Testis (tissue), 2 donors: ENCODE data around the gene PTPRG.

Experiments
- POLR2A ChIP-seq: fragments of 450-650 bp; IDR thresholded peaks from one replicate; pipeline ENCODE4 v1.6.1; 2017; ENCODE audit warnings: antibody characterized with exemption, mild to moderate bottlenecking, moderate library complexity
- TF ChIP-seq, protein P1 (sequence below), 3 experiments: fragments of 450-650 bp in 2 of 3; fragments of 200-600 bp in 1 of 3; sonication (generic) in 1 of 3; IDR thresholded peaks; one replicate each; pipeline ENCODE4 v1.5.1; 2016 to 2019; ENCODE audit warnings: antibody characterized with exemption in 3 of 3, mild to moderate bottlenecking in 2 of 3, moderate library complexity in 1 of 3

DNA sequence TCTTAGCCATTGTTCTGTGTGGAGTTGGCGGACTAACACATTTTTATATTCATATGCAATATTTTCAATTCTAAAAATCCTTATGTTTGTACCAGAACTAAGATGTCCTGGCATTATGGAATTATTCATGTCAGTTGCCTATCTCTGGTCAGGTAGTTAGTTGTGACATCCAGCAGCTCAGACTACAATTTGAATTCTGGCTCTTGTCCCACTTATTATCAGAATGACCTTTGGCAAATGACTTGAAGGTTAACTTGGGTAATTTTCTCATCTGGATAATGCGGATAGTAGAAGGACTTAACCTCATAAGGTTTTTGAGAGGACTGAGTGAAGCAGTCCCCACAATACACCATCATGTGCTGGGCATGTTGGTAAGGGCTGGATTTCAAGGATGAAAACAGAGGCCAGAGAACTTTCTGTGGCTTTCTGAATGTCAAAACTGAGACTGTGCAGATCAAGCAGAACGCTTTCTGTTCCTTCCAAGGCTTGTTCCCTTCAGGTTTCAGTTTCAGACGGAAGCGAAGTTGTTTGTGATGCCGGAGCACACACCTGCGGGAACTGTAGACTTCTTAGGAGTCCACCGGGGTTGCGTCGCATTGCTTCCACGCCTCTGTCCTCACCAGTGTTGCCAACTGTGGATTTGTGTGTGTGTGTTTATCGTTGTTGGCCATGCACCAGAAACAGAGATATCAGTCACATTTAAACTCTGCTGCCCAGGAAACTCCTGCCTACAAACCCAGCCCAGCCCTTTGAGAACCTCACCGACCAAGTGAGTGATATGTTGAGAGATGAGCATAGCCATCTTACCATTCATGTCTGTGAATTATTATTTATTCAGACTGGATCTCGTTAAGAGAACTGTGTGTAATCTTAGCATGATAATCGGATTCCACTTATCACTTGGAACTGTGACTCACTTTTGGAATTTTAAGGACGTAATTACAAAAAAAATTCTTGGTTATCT lies 76.0 kb downstream of the PTPRG start:
- TF ChIP-seq, protein P1, sequence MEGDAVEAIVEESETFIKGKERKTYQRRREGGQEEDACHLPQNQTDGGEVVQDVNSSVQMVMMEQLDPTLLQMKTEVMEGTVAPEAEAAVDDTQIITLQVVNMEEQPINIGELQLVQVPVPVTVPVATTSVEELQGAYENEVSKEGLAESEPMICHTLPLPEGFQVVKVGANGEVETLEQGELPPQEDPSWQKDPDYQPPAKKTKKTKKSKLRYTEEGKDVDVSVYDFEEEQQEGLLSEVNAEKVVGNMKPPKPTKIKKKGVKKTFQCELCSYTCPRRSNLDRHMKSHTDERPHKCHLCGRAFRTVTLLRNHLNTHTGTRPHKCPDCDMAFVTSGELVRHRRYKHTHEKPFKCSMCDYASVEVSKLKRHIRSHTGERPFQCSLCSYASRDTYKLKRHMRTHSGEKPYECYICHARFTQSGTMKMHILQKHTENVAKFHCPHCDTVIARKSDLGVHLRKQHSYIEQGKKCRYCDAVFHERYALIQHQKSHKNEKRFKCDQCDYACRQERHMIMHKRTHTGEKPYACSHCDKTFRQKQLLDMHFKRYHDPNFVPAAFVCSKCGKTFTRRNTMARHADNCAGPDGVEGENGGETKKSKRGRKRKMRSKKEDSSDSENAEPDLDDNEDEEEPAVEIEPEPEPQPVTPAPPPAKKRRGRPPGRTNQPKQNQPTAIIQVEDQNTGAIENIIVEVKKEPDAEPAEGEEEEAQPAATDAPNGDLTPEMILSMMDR (IDR thresholded peaks at IDR 0.05), result no peak
- no peak for TF ChIP-seq POLR2A
